GM12878 (cell line): ENCODE results near the gene PTPN12. TPM values are rescaled to one million over a fixed set of nuclear protein-coding genes. Genes with fewer than 3 reads are reported as not detected.

Source experiments
- ATAC-seq: fragments of 200-7000 bp; cut with Tn5 transposase; 3 replicates; pipeline ENCODE4 v1.9.1; 2020; ENCODE audit warnings: mild to moderate bottlenecking, moderate library complexity
- BruUV-seq: library from RNA; stranded (reverse); fragments of 400-500 nt; replicated peaks from 2 replicates; lab custom pipeline; 2021; lab: Mats Ljungman, UMichigan
- CTCF ChIA-PET: fragments of 300-600 bp; sonication (Branson Sonifier 250); formaldehyde crosslinking; extraction: SDS; loops from one replicate; lab custom pipeline; 2021; ENCODE audit warnings: inconsistent platforms; lab: Yijun Ruan, JAX
- POLR2A ChIA-PET: fragments of 350-600 bp; formaldehyde crosslinking; extraction: SDS; loops from one replicate; lab custom pipeline; 2021; ENCODE audit warnings: inconsistent platforms; lab: Charles Lee
- RAD21 ChIA-PET: fragments of 300-600 bp; sonication (Branson Sonifier 250); formaldehyde crosslinking; loops from one replicate; lab custom pipeline; 2023; ENCODE audit warnings: antibody characterized with exemption; ENCODE audit not compliant: unreplicated experiment; lab: Charles Lee
- SMC1A ChIA-PET: fragments of 300-600 bp; sonication (Branson Sonifier 250); formaldehyde crosslinking; loops from one replicate; lab custom pipeline; 2023; ENCODE audit not compliant: unreplicated experiment, uncharacterized antibody; lab: Charles Lee
- DNase-seq: peaks from one replicate; pipeline ENCODE4 v3.0.0-alpha.2; 2011; ENCODE audit warnings: low read depth, low spot score
- FAIRE-seq: peaks from 3 replicates; lab custom pipeline; 2011; peaks lifted over from hg19 to GRCh38; lab: Jason Lieb, UNC
- H2AFZ ChIP-seq: 2 replicates; pipeline ENCODE4 v1.6.0; 2011; ENCODE audit warnings: low read depth, low read length, control low read depth; ENCODE audit not compliant: control insufficient read depth
- H3K27ac ChIP-seq: 2 replicates; pipeline ENCODE4 v1.5.1; 2011; ENCODE audit warnings: control low read depth; ENCODE audit not compliant: control insufficient read depth, insufficient read depth
- H3K27me3 ChIP-seq, 2 experiments: replicated peaks in 1 of 2; 2 replicates each; pipeline versions ENCODE4 v1.6.0 to v1.6.1; 2011; ENCODE audit warnings: low read length in 1 of 2; ENCODE audit not compliant: control insufficient read depth in 2 of 2, insufficient read depth in 2 of 2
- H3K36me3 ChIP-seq, 2 experiments: 2 replicates each; pipeline ENCODE4 v1.5.1; 2011; ENCODE audit warnings: low read length in 1 of 2; ENCODE audit not compliant: control insufficient read depth in 2 of 2, insufficient read depth in 2 of 2
- H3K4me1 ChIP-seq: 2 replicates; pipeline ENCODE4 v1.6.1; 2011; ENCODE audit warnings: mild to moderate bottlenecking, low read length, moderate library complexity, mixed read lengths; ENCODE audit not compliant: control insufficient read depth, insufficient read depth
- H3K4me2 ChIP-seq: 2 replicates; pipeline ENCODE4 v1.6.0; 2011; ENCODE audit warnings: control low read depth; ENCODE audit not compliant: control insufficient read depth, insufficient read depth
- H3K4me3 ChIP-seq: fragments of 200-600 bp; sonication (generic); 2 replicates; pipeline ENCODE4 v1.5.1; 2016
- H3K79me2 ChIP-seq: 2 replicates; pipeline ENCODE4 v1.6.0; 2011; ENCODE audit warnings: low read length; ENCODE audit not compliant: control insufficient read depth, insufficient read depth
- H3K9ac ChIP-seq: 2 replicates; pipeline ENCODE4 v1.8.0; 2011; ENCODE audit warnings: low read length, control low read depth, mixed read lengths; ENCODE audit not compliant: control insufficient read depth, insufficient read depth
- H3K9me3 ChIP-seq: replicated peaks from 3 replicates; pipeline ENCODE4 v1.5.1; 2011; ENCODE audit warnings: mild to moderate bottlenecking, low read length; ENCODE audit not compliant: control insufficient read depth, insufficient read depth
- H4K20me1 ChIP-seq: 2 replicates; pipeline ENCODE4 v1.6.0; 2011; ENCODE audit not compliant: control insufficient read depth, insufficient read depth
- CEBPZ ChIP-seq: fragments of 150-350 bp; IDR thresholded peaks from 2 replicates; pipeline ENCODE4 v1.6.1; 2016; ENCODE audit warnings: low read depth, low read length
- CHD2 ChIP-seq: IDR thresholded peaks from 2 replicates; pipeline ENCODE4 v1.6.1; 2011; ENCODE audit warnings: low read depth, low read length, improper control_type of control experiment, borderline replicate concordance
- ELK1 ChIP-seq: IDR thresholded peaks from 2 replicates; pipeline ENCODE4 v1.6.1; 2012; ENCODE audit warnings: low read depth, low read length, improper control_type of control experiment
- HCFC1 ChIP-seq: fragments of 150-350 bp; IDR thresholded peaks from 2 replicates; pipeline ENCODE4 v1.6.1; 2014; ENCODE audit warnings: low read length
- IRF3 ChIP-seq: fragments of 450-650 bp; IDR thresholded peaks from 2 replicates; pipeline ENCODE4 v1.6.1; 2014; ENCODE audit warnings: mild to moderate bottlenecking
- SIX5 ChIP-seq: IDR thresholded peaks from 2 replicates; pipeline ENCODE4 v1.6.1; 2011; ENCODE audit warnings: mild to moderate bottlenecking, low read depth, low read length, moderate library complexity; ENCODE audit not compliant: severe bottlenecking
- SUZ12 ChIP-seq: fragments of 200-600 bp; sonication (generic); IDR thresholded peaks from one replicate; pipeline ENCODE4 v1.6.1; 2018; ENCODE audit warnings: antibody characterized with exemption, mild to moderate bottlenecking; ENCODE audit not compliant: unreplicated experiment
- TCF7 ChIP-seq: IDR thresholded peaks from 2 replicates; pipeline ENCODE4 v1.6.1; 2014; ENCODE audit warnings: antibody characterized with exemption, borderline replicate concordance
- WRNIP1 ChIP-seq: IDR thresholded peaks from 2 replicates; pipeline ENCODE4 v1.6.1; 2011; ENCODE audit warnings: low read depth, low read length, improper control_type of control experiment, borderline replicate concordance
- ZNF274 ChIP-seq: IDR thresholded peaks from one replicate; pipeline ENCODE4 v1.8.0; 2011; ENCODE audit not compliant: insufficient read length, insufficient read depth
- WGBS: methylation state at CpG from one replicate; pipeline ENCODE4 v1.1.6; 2016; ENCODE audit warnings: low lambda C conversion rate; ENCODE audit not compliant: insufficient replicate concordance, insufficient coverage; ENCODE audit errors: missing lambda C conversion rate; 5-methylcytosine and 5-hydroxymethylcytosine counted together
- in situ Hi-C: fragments of 300-500 bp; cut with MboI; formaldehyde crosslinking; loops from 9 replicates; pipeline ENCODE4 v1.14.3; 2018; ENCODE audit warnings: mixed read lengths
- intact Hi-C: fragments of 100-400 bp; cut with micrococcal nuclease; formaldehyde crosslinking; loops from one replicate; pipeline ENCODE4 v1.14.2; 2022; ENCODE audit not compliant: unreplicated experiment
- polyA plus RNA-seq, 11 experiments: library from polyadenylated mRNA; depleted of rRNA in 4 of 11; unstranded in 6 of 11; stranded (reverse) in 5 of 11; fragments of >200 nt; fragmentation: Nextera tagmentation in 4 of 11; fragmentation: Illumina TruSeq in 1 of 11; extraction: Ambion mirVana in 4 of 11; extraction: Trizol in 1 of 11; gene quantifications; 1 replicate in 1 of 11; 2 replicates in 10 of 11; pipeline versions ENCODE4 v1.2.1 to v1.2.3, GENCODE V29; 2011 to 2016; ENCODE audit warnings: inconsistent platforms in 2 of 11, missing spikeins in 2 of 11, low read depth in 1 of 11
- total RNA-seq, 4 experiments: library from RNA; depleted of rRNA in 3 of 4; stranded (reverse); fragments of >200 nt in 3 of 4; fragmentation: Illumina TruSeq in 1 of 4; extraction: Trizol in 1 of 4; gene quantifications; 2 replicates each; pipeline versions ENCODE4 v1.2.1 to v1.2.3, GENCODE V29; 2013 to 2021

Gene PTPN12
- total and polyA plus RNA-seq, 10 of the 15 experiments (the other 5 are each of a cell fraction or from before 2014, with no cell fraction given), result 6.6 to 52.9 (median 17.4) TPM

- peak; percentile 2; the same call in 1 of the 3 replicates for ATAC-seq
These were observed 5.3 kb downstream of the PTPN12 start for GRCh38 chr7:77542409-77542808.

More at GRCh38 chr7:77542409-77542808, 5.3 kb downstream of the PTPN12 start:
- Histone ChIP-seq H3K4me1 (peaks cover 12% of the 10 kb centered on the region), H3K79me2 (peaks cover 72% of the 10 kb centered on the region), H4K20me1 (no peaks in the 10 kb centered on the region), H3K27ac (no peak overlapping the region), H3K36me3 (no peaks in the 10 kb centered on the region), H3K4me3 (no peak overlapping the region), H3K9me3 (no peaks in the 10 kb centered on the region), H3K27me3 (no peaks in the 10 kb centered on the region), H3K9ac (no peak overlapping the region), H2AFZ (no peak overlapping the region), H3K4me2 (no peak overlapping the region)
- TF ChIP-seq SIX5 (no peak), TCF7 (no peak), ZNF274 (no peak), CHD2 (no peak), WRNIP1 (no peak), ELK1 (no peak), IRF3 (no peak), CEBPZ (no peak), SUZ12 (no peak), HCFC1 (no peak)
- in situ Hi-C loops (no loop called here), intact Hi-C loops (no loop called here)
- DNase-seq (no peak), FAIRE-seq (no peak)
- WGBS, result 95% methylated on average over 1 of the region's 1 CpG
- ChIA-PET POLR2A (interaction anchor here (1.0 to 9.9 kb wide), 6 partner anchors 9 to 128 kb away, joined by 3 to 57 read pairs (median 5); no protein-coding TSS in a partner anchor), RAD21 (interaction anchor here (0.6 to 3.5 kb wide), 11 partner anchors 14 to 295 kb away, joined by 3 to 29 read pairs (median 4); partner anchors contain the start of gene GSAP), SMC1A (interaction anchor here (0.5 to 6.8 kb wide), 14 partner anchors 9 to 133 kb away, joined by 3 to 66 read pairs (median 4); no protein-coding TSS in a partner anchor), CTCF (interaction anchor here (0.5 to 2.0 kb wide), 10 partner anchors 9 to 686 kb away, joined by 3 to 9 read pairs (median 5); no protein-coding TSS in a partner anchor)
- TSS peak; percentile 41 for BruUV-seq
